IMR-90 (cell line): ENCODE results near the gene GYG2.

Source experiments
- BHLHE40 ChIP-seq: fragments of 150-350 bp; IDR thresholded peaks from 2 replicates; pipeline ENCODE4 v1.6.1; 2016; ENCODE audit warnings: mild to moderate bottlenecking, low read depth, low read length
- CHD1 ChIP-seq: IDR thresholded peaks from 2 replicates; pipeline ENCODE4 v1.6.1; 2012; ENCODE audit warnings: low read depth, low read length, improper control_type of control experiment
- CTCF ChIP-seq: conservative IDR thresholded peaks from 2 replicates; pipeline ENCODE4 v1.5.1; 2012; ENCODE audit warnings: mild to moderate bottlenecking, low read depth, low read length, improper control_type of control experiment
- ELK1 ChIP-seq: fragments of 150-350 bp; IDR thresholded peaks from 2 replicates; pipeline ENCODE4 v1.6.1; 2016; ENCODE audit warnings: low read depth, mild to moderate bottlenecking, low read length, moderate library complexity, borderline replicate concordance
- FOS ChIP-seq: fragments of 150-350 bp; IDR thresholded peaks from 2 replicates; pipeline ENCODE4 v1.6.1; 2016; ENCODE audit warnings: low read depth, low read length
- MAFK ChIP-seq: IDR thresholded peaks from 2 replicates; pipeline ENCODE4 v1.6.1; 2012; ENCODE audit warnings: low read depth, low read length, improper control_type of control experiment
- MXI1 ChIP-seq: IDR thresholded peaks from 2 replicates; pipeline ENCODE4 v1.6.1; 2012; ENCODE audit warnings: low read depth, mild to moderate bottlenecking, low read length, moderate library complexity, borderline replicate concordance
- POLR2A ChIP-seq: IDR thresholded peaks from 2 replicates; pipeline ENCODE4 v1.6.1; 2012; ENCODE audit warnings: mild to moderate bottlenecking, low read depth, low read length
- RAD21 ChIP-seq: IDR thresholded peaks from 2 replicates; pipeline ENCODE4 v1.6.1; 2012; ENCODE audit warnings: low read length, improper control_type of control experiment
- RCOR1 ChIP-seq: IDR thresholded peaks from 2 replicates; pipeline ENCODE4 v1.6.1; 2012; ENCODE audit warnings: mild to moderate bottlenecking, low read length, improper control_type of control experiment; ENCODE audit not compliant: insufficient replicate concordance
- RFX5 ChIP-seq: IDR thresholded peaks from 2 replicates; pipeline ENCODE4 v1.8.0; 2012; ENCODE audit warnings: low read depth, mild to moderate bottlenecking, low read length, moderate library complexity
- SMC3 ChIP-seq: fragments of 150-350 bp; IDR thresholded peaks from 2 replicates; pipeline ENCODE4 v1.6.1; 2016; ENCODE audit warnings: low read depth, mild to moderate bottlenecking, antibody characterized with exemption, low read length, moderate library complexity
- USF2 ChIP-seq: fragments of 150-350 bp; IDR thresholded peaks from 2 replicates; pipeline ENCODE4 v1.6.1; 2017; ENCODE audit warnings: mild to moderate bottlenecking, antibody characterized with exemption, low read length, low read depth

- TF ChIP-seq POLR2A: no peak
- TF ChIP-seq FOS: no peak
- TF ChIP-seq CTCF: no peak
- no peak for TF ChIP-seq ELK1
- TF ChIP-seq RAD21: no peak
- no peak for TF ChIP-seq RCOR1
- TF ChIP-seq MXI1: no peak
- no peak for TF ChIP-seq USF2
- TF ChIP-seq RFX5: no peak
- TF ChIP-seq BHLHE40: no peak
- no peak for TF ChIP-seq SMC3
- TF ChIP-seq MAFK: no peak
- no peak for TF ChIP-seq CHD1
These were observed 78.6 kb downstream of the GYG2 start for GRCh38 chrX:2907295-2907694.
